IPS-18a (cell line): ENCODE results near the gene ACY1.
"Not testable (repeated sequence)": the region's sequence is repeated elsewhere in the genome, so short reads cannot be mapped to it uniquely, and the experiment has no call there.

Experiments used
- H3K27ac ChIP-seq: one replicate; pipeline ENCODE4 v1.5.1; 2013; ENCODE audit warnings: low read length
- H3K27me3 ChIP-seq: one replicate; pipeline ENCODE4 v1.6.1; 2013; ENCODE audit warnings: mild to moderate bottlenecking, low read length; ENCODE audit not compliant: control insufficient read depth, insufficient read depth
- H3K36me3 ChIP-seq: one replicate; pipeline ENCODE4 v1.6.1; 2013; ENCODE audit warnings: low read depth, low read length; ENCODE audit not compliant: control insufficient read depth
- H3K4me1 ChIP-seq: one replicate; pipeline ENCODE4 v1.6.1; 2013; ENCODE audit warnings: low read depth, low read length; ENCODE audit not compliant: control insufficient read depth
- H3K4me3 ChIP-seq: one replicate; pipeline ENCODE4 v1.5.1; 2013; ENCODE audit warnings: low read length
- H3K9ac ChIP-seq: one replicate; pipeline ENCODE4 v1.6.1; 2013; ENCODE audit warnings: mild to moderate bottlenecking, low read length, moderate library complexity
- H3K9me3 ChIP-seq: one replicate; pipeline ENCODE4 v1.6.1; 2013; ENCODE audit warnings: low read depth, low read length; ENCODE audit not compliant: control insufficient read depth

ACY1 gene

DNA sequence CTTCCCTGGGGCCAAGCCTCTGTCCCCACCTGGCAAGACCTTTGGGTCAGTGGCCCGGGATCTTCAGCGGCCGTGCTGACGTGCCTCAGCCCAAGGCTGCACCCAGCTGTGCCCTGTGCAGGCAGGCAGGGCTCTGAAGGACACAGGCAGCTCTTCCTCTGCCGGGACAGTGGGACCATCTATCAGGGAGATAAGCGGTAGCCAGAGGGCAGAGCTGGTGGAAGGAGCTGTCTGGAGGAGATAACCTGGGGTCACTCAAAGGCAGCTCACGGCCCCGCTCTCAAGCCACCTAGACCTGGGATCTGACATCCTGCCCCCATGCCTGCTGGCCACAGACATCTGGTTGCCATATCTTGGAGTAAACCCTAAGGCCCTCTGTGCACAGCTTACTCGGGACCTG, 45.7 kb downstream of the ACY1 start:
- no peaks in the 10 kb centered on the region for H3K36me3 ChIP-seq
- H3K4me1 ChIP-seq = no peaks in the 10 kb centered on the region
- H3K27ac ChIP-seq = no peak overlapping the region
- H3K9me3 ChIP-seq = no peaks in the 10 kb centered on the region
- no peaks in the 10 kb centered on the region for H3K27me3 ChIP-seq
- H3K4me3 ChIP-seq = no peak overlapping the region
- H3K9ac ChIP-seq = no peak overlapping the region

DNA sequence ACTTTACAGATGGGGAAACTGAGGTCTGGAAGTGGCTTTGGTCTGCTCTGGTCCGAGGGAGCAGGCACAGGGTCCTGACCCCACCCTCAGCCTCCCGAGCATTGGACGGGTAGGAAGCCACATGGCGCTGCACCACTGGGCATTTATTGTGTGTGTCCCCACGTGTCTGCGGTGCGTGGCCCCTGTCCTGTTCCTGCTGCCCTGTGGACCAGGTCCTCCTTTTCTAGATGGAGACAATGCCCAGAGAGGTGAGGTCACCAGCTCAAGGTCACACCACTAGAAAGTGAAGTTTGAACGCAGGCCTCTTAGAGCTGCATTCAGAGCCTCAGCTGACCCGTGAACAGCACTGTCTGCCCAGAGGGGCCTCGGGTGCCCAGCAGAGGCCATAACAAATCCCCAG, 46.2 kb downstream of the ACY1 start:
- Histone ChIP-seq H3K36me3 (no peaks in the 10 kb centered on the region), H3K9ac (no peak overlapping the region), H3K27me3 (no peaks in the 10 kb centered on the region), H3K9me3 (no peaks in the 10 kb centered on the region), H3K4me3 (no peak overlapping the region), H3K4me1 (no peaks in the 10 kb centered on the region), H3K27ac (no peak overlapping the region)

DNA sequence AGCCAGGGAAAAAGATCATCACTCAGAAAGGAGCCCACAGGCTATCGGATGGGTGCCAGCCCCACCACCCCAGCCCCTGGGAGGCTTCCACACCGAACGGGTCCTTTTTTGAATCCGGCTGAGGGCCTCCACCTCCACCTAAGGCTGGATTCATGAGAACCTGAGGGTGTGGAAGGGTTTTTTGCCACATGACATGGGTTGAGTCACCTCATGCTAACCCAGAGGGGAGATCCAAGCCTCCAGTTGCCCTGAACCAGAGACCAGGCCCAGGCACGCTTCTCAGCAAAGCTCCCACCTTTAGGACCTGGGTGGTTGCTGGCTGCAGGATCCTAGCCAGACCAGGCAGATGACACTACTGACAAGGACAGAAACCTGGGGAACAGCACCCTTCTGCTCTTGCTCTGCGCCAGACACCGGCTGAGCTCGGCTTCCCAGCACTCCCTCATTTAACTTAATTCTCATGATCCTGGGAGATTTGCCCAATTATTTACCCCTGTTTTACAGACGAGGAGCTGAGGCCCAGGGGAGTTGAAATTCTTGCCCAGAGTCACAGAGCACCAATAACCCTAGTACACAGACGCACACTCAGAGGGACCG, 47.5 kb downstream of the ACY1 start:
- H3K9ac ChIP-seq = no peak overlapping the region

DNA sequence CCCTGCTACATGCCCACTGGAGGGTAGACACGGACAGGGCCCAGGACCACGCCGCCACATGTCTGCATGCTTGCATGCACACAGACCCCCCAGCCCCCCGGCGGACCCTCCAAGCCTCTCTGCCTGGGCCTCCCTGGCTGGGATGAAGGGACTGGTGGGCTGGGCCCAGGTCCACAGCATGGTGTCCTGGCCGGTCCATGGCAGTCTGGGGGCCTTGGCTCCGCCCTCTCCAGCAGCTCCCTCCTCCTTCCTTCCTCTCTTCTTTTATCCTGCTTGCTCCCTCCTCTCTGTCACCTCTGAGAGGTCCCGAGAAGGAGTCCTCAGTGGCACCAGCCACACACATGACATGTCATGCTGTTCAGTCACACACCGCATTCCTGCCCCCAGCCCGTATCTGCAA, 48.6 kb downstream of the ACY1 start:
- H3K9ac ChIP-seq = no peak overlapping the region
- H3K4me1 ChIP-seq = peaks cover under 1% of the 10 kb centered on the region
- no peaks in the 10 kb centered on the region for H3K36me3 ChIP-seq
- H3K4me3 ChIP-seq = no peak overlapping the region
- no peak overlapping the region for H3K27ac ChIP-seq
- H3K9me3 ChIP-seq = no peaks in the 10 kb centered on the region
- H3K27me3 ChIP-seq = no peaks in the 10 kb centered on the region

More for the DNA sequence above, 47.5 kb downstream of the ACY1 start:
- Histone ChIP-seq H3K9me3 (no peaks in the 10 kb centered on the region), H3K36me3 (no peaks in the 10 kb centered on the region), H3K27me3 (no peaks in the 10 kb centered on the region), H3K4me1 (no peaks in the 10 kb centered on the region), H3K4me3 (no peak overlapping the region), H3K27ac (no peak overlapping the region)

DNA sequence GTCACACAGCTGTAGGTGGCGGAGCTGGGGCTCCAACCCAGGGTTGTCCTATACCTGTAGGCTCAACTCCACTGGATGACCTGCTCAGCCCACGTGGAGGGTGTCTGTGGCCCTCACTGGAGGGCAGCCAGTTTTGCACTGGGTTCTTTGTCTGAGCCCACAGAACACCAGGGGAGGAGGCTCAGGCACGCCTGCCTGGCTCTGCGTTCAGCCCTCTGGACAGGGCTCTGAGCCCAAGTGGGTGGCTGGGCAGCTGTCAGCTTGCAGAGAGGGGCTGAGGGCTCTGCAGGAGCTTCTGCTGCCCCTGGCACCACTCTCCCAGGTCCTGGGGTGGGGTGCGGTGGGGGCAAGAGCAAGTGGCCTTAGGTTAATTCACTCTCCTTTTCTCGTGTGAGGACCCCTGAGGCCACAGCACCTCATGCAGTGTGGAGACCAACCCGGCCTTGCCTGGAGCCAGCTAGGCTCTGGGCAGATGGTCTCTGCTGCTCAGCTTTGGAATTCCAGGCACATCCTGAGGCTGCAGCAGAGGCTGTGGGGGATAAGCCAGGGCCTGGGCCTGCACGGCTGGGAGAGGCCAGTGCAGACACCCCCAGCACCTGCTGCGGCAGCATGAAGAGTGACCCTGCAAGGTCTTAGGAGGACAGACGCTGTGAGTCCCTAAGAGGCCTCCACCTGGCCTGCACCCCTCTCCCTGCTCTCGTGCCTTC, 49.5 kb downstream of the ACY1 start:
- Histone ChIP-seq H3K27ac (no peak overlapping the region), H3K4me1 (peaks cover 4% of the 10 kb centered on the region), H3K9me3 (no peaks in the 10 kb centered on the region), H3K36me3 (no peaks in the 10 kb centered on the region), H3K9ac (no peak overlapping the region), H3K4me3 (no peak overlapping the region), H3K27me3 (no peaks in the 10 kb centered on the region)

DNA sequence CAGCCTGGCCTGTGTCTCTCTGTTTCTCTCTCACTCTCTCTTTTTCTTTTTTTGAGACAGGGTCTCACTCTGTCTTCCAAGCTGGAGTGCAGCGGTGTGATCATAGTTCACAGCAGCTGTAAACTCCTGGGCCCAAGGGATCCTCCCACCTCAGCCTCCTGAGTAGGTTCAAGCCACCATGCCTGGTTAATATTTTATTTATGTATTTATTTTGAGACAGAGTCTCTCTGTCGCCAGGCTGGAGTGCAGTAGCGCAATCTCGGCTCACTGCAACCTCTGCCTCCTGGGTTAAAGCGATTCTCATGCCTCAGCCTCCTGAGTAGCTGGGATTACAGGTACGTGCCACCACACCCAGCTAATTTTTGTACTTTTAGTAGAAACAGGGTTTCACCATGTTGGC, 50.4 kb downstream of the ACY1 start:
- not testable (repeated sequence) for H3K4me3 ChIP-seq, H3K9me3 ChIP-seq, H3K27me3 ChIP-seq, H3K27ac ChIP-seq, H3K36me3 ChIP-seq, H3K9ac ChIP-seq, H3K4me1 ChIP-seq

DNA sequence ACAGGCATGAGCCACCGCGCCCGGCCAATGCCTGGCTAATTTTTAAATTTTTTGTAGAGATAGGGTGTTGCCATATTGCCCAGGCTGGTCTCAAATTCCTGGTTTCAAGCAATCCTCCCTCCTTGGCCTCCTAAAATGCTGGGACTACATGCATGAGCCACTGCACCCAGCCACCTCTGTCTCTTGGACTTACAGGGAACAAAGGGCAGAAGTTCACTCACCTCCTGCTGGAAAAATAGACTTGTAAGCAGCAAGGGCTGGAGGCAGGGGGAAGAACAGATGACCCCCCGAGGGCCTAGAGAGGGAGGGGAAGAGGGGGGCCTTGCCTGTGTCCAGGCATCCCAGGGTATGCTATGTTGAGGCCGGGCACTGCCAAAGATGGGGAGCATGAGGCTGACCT, 50.9 kb downstream of the ACY1 start:
- H3K4me1 ChIP-seq = peaks cover 4% of the 10 kb centered on the region

DNA sequence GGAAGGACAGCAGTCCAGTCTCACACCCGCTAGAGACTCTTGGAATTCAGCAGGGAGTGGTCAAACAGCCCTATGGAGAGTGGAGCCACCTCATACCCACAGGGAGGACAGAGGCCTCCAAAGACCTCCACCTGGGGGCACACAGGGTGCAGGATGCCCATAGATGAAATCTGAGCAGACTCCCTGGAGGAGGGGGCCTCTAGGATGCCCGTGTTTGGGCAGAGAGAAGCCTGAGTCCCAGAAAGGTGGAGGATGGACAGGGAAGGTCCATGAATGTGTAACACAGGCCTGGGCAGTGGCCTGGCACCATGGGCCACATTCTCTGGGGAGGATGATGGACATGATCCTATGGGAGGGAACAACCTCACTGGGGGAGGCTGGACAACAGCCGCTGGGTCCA, 51.3 kb downstream of the ACY1 start:
- Histone ChIP-seq H3K27me3 (no peaks in the 10 kb centered on the region), H3K4me3 (no peak overlapping the region), H3K27ac (no peak overlapping the region), H3K4me1 (peaks cover 4% of the 10 kb centered on the region), H3K36me3 (no peaks in the 10 kb centered on the region), H3K9me3 (no peaks in the 10 kb centered on the region), H3K9ac (no peak overlapping the region)

More for the DNA sequence above, 50.9 kb downstream of the ACY1 start:
- H3K27ac ChIP-seq = no peak overlapping the region
- H3K36me3 ChIP-seq = no peaks in the 10 kb centered on the region
- no peaks in the 10 kb centered on the region for H3K9me3 ChIP-seq
- H3K4me3 ChIP-seq = no peak overlapping the region
- H3K27me3 ChIP-seq = no peaks in the 10 kb centered on the region
- H3K9ac ChIP-seq = no peak overlapping the region

DNA sequence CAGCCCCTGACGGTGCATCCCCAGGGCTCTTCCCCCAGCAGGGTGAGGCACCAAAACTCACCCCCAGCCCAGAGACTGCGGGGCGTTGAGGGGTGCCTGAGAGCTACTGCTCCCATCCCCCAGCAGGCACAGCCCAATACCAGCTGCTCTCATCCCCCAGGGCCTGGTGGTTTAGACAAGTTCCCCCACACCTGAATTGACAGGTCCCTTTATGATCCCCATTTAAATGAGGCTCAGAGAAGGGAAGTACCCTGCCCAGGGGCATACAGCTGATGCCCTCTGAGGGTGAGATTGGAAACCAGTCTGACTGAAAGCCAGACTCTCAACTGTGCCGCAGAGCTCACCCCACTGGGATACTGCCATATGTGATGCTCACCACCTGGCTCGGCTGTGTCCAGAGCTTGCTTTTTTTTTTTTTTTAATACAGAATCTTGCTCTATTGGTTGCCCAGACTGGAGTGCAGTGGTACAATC, 52.9 kb downstream of the ACY1 start:
- Histone ChIP-seq H3K36me3 (no peaks in the 10 kb centered on the region), H3K27ac (no peak overlapping the region), H3K4me3 (no peak overlapping the region), H3K9me3 (no peaks in the 10 kb centered on the region), H3K9ac (no peak overlapping the region), H3K27me3 (no peaks in the 10 kb centered on the region), H3K4me1 (peaks cover 4% of the 10 kb centered on the region)

DNA sequence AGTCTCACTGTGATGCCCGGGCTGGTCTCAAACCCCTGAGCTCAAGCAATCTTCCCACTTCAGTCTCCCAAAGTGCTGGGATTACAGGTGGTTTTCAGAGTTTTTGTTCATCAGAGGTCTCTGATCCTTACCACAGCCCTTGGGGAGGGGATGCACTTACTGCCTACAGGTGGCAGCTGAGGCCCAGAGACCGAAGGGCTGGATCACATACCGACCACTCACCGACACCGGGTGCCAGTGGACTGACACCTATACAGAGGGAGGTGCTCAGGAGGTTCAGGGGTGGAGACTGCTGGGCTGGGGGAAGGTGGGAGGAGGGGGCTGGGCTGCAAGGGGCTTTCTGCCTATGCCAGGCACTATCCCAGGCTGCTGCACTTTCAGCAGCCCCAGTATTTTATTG, 53.5 kb downstream of the ACY1 start:
- Histone ChIP-seq H3K4me1 (peaks cover 4% of the 10 kb centered on the region), H3K27me3 (no peaks in the 10 kb centered on the region), H3K9me3 (no peaks in the 10 kb centered on the region), H3K4me3 (no peak overlapping the region), H3K36me3 (no peaks in the 10 kb centered on the region), H3K27ac (no peak overlapping the region), H3K9ac (no peak overlapping the region)

DNA sequence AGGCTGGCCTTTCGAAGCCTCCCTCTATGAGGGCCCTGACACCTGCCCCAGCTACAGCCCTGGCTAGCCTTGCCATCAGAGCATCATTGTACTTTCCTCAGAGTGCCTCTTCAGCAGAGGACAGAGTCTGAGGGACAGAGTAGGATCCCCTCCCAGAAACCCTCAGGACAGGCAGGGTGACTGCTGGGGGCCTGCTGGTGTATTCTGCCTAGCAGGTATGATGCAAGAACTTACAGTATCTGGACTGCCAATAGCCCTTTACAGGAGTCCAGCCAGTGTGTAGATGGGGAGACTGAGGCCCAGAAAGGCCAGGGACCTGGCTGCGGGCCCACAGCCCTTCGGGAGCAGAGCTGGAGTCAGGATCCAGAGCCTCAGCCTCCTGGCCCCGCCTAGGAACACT, 54.0 kb downstream of the ACY1 start:
- Histone ChIP-seq H3K27ac (no peak overlapping the region), H3K4me1 (peaks cover 4% of the 10 kb centered on the region), H3K4me3 (no peak overlapping the region), H3K27me3 (no peaks in the 10 kb centered on the region), H3K9ac (no peak overlapping the region), H3K9me3 (no peaks in the 10 kb centered on the region), H3K36me3 (no peaks in the 10 kb centered on the region)

DNA sequence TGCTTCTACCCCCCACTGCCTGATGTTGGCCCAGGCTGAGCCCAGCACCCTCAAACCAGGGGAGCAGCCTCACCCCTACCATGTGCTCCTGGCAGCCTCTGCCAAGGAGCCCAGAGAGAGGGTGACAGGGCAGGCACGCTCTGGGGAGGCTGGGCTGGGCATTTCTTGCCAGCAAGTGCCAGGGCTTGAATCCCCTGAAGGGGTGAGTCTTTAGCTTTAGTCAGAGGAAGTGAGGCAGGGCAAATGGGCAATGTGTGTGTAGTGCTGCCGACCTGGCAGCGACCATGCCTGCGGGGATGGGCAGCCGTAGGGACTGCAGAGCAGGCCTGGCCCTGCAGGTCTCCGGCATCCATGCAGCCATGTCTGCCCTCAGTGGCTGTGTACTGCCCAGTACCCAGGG, 54.9 kb downstream of the ACY1 start:
- no peak overlapping the region for H3K4me3 ChIP-seq
- H3K9ac ChIP-seq = no peak overlapping the region
- no peak overlapping the region for H3K27ac ChIP-seq
- peaks cover 4% of the 10 kb centered on the region for H3K4me1 ChIP-seq
- no peaks in the 10 kb centered on the region for H3K36me3 ChIP-seq
- H3K27me3 ChIP-seq = no peaks in the 10 kb centered on the region
- H3K9me3 ChIP-seq = no peaks in the 10 kb centered on the region
